Tibial nerve (tissue), 4 donors: Measurements from ENCODE around the gene MED13L. TPM values are rescaled to one million over a fixed set of nuclear protein-coding genes. Genes with fewer than 3 reads are reported as not detected.

Source experiments
- DNase-seq, 2 donors: peaks; one replicate each; pipeline ENCODE4 v3.0.0-alpha.2; 2019; ENCODE audit warnings: low spot score in 2 of 2
- H3K27ac ChIP-seq, 4 donors: fragments of 200-600 bp; sonication (generic) in 3 of 4; one replicate each; pipeline ENCODE4 v1.5.1; 2017 to 2019; ENCODE audit warnings: mild to moderate bottlenecking in 1 of 4
- H3K27me3 ChIP-seq, 2 donors: fragments of 200-600 bp; sonication (generic) in 1 of 2; one replicate each; pipeline versions ENCODE4 v1.5.1 to v1.6.0; 2017 to 2019
- H3K36me3 ChIP-seq, 3 donors: fragments of 200-600 bp; sonication (generic); one replicate each; pipeline ENCODE4 v1.5.1; 2018 to 2019
- H3K4me1 ChIP-seq, 4 donors: fragments of 200-600 bp; sonication (generic) in 3 of 4; one replicate each; pipeline ENCODE4 v1.5.1; 2017 to 2019
- H3K4me3 ChIP-seq, 4 donors: fragments of 200-600 bp; sonication (generic) in 3 of 4; one replicate each; pipeline ENCODE4 v1.5.1; 2017 to 2019; ENCODE audit warnings: mild to moderate bottlenecking in 1 of 4, moderate library complexity in 1 of 4
- H3K9me3 ChIP-seq, 4 donors: fragments of 200-600 bp; sonication (generic) in 3 of 4; one replicate each; pipeline ENCODE4 v1.5.1; 2017 to 2019
- EP300 ChIP-seq, 2 donors: sonication (generic); formaldehyde crosslinking; IDR thresholded peaks; one replicate each; pipeline ENCODE4 v1.6.1; 2017; ENCODE audit warnings: antibody characterized with exemption in 2 of 2, mild to moderate bottlenecking in 1 of 2
- POLR2A ChIP-seq, 2 donors: fragments of 450-650 bp; IDR thresholded peaks; one replicate each; pipeline ENCODE4 v1.6.1; 2017; ENCODE audit warnings: antibody characterized with exemption in 2 of 2, mild to moderate bottlenecking in 2 of 2, moderate library complexity in 2 of 2
- WGBS, 2 donors: methylation state at CpG; one replicate each; pipeline ENCODE4 v1.1.5; 2018; 5-methylcytosine and 5-hydroxymethylcytosine counted together
- total RNA-seq, 4 donors: library from RNA; depleted of rRNA; stranded (reverse); fragments of >200 nt; gene quantifications; one replicate each; pipeline ENCODE4 v1.1.0, GENCODE V29; 2016
- TF ChIP-seq, protein P1 (sequence below), 5 experiments: fragments of 200-600 bp in 3 of 5; fragments of 450-650 bp in 2 of 5; sonication (generic) in 3 of 5; IDR thresholded peaks; one replicate each; pipeline ENCODE4 v1.5.1; 2016 to 2019; ENCODE audit warnings: antibody characterized with exemption in 5 of 5, mild to moderate bottlenecking in 3 of 5, moderate library complexity in 2 of 5

MED13L gene
- total RNA-seq, 4 donors from 2014 or later = 138 to 234 (median 218) TPM

DNA sequence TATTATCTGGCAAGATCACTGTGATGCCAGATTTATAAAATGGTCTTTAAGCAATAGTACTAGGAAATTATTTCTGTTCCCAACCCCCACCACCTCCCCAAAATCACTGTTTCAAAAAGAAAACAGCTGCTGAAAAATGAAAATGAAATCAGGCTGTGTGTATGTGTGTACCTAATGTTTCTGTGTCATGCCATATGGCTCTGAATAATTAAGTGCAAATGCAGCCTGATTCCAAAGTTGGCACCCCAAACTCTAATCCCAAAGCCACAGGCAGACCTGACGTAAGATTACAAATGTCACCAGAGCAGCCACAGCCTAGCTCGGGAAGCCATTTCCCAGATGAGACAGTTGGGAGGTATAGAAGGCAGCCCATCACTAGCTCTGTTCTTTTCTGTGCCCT, 175.5 kb downstream of the MED13L start:
- H3K4me3 ChIP-seq = no peak overlapping the region
- TF ChIP-seq, protein P1, sequence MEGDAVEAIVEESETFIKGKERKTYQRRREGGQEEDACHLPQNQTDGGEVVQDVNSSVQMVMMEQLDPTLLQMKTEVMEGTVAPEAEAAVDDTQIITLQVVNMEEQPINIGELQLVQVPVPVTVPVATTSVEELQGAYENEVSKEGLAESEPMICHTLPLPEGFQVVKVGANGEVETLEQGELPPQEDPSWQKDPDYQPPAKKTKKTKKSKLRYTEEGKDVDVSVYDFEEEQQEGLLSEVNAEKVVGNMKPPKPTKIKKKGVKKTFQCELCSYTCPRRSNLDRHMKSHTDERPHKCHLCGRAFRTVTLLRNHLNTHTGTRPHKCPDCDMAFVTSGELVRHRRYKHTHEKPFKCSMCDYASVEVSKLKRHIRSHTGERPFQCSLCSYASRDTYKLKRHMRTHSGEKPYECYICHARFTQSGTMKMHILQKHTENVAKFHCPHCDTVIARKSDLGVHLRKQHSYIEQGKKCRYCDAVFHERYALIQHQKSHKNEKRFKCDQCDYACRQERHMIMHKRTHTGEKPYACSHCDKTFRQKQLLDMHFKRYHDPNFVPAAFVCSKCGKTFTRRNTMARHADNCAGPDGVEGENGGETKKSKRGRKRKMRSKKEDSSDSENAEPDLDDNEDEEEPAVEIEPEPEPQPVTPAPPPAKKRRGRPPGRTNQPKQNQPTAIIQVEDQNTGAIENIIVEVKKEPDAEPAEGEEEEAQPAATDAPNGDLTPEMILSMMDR (IDR thresholded peaks at IDR 0.05) = no peak
- H3K27ac ChIP-seq = no peak overlapping the region
- H3K4me1 ChIP-seq = peaks cover 0 to 34% (median 0%) of the 10 kb centered on the region in 4 donors
- no peak for DNase-seq
- H3K36me3 ChIP-seq = peaks cover 0 to 14% (median 0%) of the 10 kb centered on the region in 3 donors
- H3K27me3 ChIP-seq = no peaks in the 10 kb centered on the region
- no peaks in the 10 kb centered on the region for H3K9me3 ChIP-seq
- WGBS, 2 donors = 97 to 100% methylated on average over 2 of the region's 2 CpGs

DNA sequence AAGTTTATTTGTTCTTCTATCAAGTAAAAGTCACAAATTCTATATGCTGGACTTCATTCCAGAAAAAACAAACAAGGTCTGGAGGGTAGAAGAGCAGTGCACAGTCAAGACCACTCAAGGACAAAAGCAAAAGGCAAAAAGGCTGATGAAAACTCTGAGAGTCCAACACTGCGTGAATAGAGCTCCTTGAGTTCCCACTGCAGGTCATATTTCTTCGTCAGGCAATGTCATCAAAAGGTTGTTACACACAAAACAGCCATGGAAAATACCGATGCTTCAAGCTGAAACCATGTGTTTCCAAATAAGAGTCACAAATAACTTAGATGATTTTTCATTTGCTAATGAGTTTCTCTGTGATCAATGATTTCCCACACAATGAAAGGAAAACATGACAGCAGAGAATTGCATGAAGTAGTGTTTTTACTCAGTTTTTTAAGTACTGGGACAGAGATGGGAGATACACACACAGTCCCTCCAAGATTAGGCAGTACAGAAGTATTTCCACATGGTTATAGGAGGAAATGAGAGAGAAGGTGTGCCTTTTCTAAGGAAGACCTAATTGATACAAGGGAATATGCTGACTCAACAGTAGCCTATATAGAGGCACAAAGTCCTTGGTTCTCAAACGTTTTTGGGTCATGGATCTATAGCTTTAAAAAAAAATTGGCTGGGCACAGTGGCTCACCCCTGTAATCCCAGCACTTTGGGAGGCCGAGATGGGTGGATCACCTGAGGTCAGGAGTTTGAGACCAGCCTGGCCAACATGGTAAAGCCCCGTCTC, 177.7 kb downstream of the MED13L start:
- 55 to 60% methylated on average over 6 of the region's 6 CpGs for WGBS, 2 donors

DNA sequence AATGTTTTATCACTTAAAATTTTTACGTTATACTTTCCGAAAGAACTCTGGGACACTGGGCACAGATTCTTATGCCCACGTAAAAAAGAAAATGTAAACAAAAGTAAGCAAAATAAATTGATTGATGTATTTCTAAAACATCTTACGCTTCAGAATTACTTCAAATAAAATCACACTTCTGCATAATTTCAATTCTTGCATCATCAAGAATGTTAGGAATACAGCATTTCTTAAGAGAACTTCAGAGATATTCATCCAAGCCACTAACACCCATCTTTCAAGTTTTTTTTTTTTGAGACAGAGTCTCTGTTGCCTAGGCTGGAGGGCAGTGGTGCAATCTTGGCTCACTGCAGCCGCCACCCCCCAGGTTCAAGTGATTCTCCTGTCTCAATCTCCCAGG, 180.6 kb downstream of the MED13L start:
- H3K27me3 ChIP-seq = no peaks in the 10 kb centered on the region
- WGBS, 2 donors = 95 to 96% methylated on average over 5 of the region's 5 CpGs
- no peak for DNase-seq
- no peaks in the 10 kb centered on the region for H3K9me3 ChIP-seq
- peaks cover 0 to 12% (median 0%) of the 10 kb centered on the region in 3 donors for H3K36me3 ChIP-seq
- no peak for TF ChIP-seq EP300 (IDR thresholded peaks at IDR 0.05)
- TF ChIP-seq POLR2A (IDR thresholded peaks at IDR 0.05) = no peak
- TF ChIP-seq, protein P1 (IDR thresholded peaks at IDR 0.05) = no peak
- H3K27ac ChIP-seq = no peak overlapping the region
- H3K4me1 ChIP-seq = peaks cover 0 to 35% (median 0%) of the 10 kb centered on the region in 4 donors
- H3K4me3 ChIP-seq = no peak overlapping the region

More for the DNA sequence above, 177.7 kb downstream of the MED13L start:
- peaks cover 0 to 9% (median 0%) of the 10 kb centered on the region in 3 donors for H3K36me3 ChIP-seq
- no peaks in the 10 kb centered on the region for H3K9me3 ChIP-seq
- peaks cover 0 to 33% (median 0%) of the 10 kb centered on the region in 4 donors for H3K4me1 ChIP-seq
- no peak for DNase-seq
- no peak overlapping the region for H3K4me3 ChIP-seq
- TF ChIP-seq, protein P1 (IDR thresholded peaks at IDR 0.05) = no peak
- TF ChIP-seq EP300 (IDR thresholded peaks at IDR 0.05) = no peak
- no peaks in the 10 kb centered on the region for H3K27me3 ChIP-seq
- H3K27ac ChIP-seq = no peak overlapping the region

DNA sequence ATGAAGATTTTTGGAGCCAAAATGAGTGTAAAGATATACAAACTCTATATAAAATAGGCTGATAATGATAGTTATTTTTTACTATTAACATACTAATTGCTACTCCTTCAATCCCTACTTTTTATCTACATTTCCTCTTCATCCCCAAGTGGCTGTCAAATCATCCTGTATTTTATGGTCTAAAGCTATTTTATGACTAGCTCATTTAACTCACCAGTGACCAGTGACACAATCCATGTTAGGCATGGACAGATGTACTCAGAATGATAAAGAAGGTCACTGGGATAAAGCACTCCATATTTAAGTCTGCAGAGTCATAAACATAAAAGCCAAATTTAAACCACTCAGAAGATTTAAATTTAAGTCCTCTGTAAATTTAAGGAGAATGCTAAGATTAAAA, 183.0 kb downstream of the MED13L start:
- Histone ChIP-seq H3K27ac (no peak overlapping the region), H3K36me3 (peaks cover 0 to 12% (median 0%) of the 10 kb centered on the region in 3 donors), H3K27me3 (no peaks in the 10 kb centered on the region), H3K4me3 (no peak overlapping the region), H3K9me3 (no peaks in the 10 kb centered on the region), H3K4me1 (peaks cover 0 to 33% (median 0%) of the 10 kb centered on the region in 4 donors)
- DNase-seq = no peak
- TF ChIP-seq EP300 (IDR thresholded peaks at IDR 0.05) (no peak), POLR2A (IDR thresholded peaks at IDR 0.05) (no peak)
- TF ChIP-seq, protein P1 (IDR thresholded peaks at IDR 0.05) = no peak

DNA sequence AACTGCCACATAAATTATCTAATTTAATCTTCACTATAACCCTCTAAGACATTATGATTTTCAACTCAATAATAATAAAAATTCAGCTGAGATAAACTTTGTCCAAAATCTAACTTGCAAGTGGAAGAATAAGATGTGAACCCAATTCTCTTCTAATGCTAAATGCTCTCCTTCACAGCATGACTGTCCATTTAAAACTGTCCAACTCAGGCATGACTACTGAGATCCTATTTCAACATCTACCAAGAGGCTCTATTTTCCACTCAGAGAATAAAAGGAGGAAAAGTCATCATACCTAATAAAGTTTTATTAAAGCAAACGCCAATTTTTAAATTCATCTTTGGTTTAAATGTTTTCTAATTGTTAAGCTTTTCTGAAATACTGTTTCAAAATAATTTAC, 183.6 kb downstream of the MED13L start:
- Histone ChIP-seq H3K27me3 (no peaks in the 10 kb centered on the region), H3K4me1 (peaks cover 0 to 32% (median 0%) of the 10 kb centered on the region in 4 donors), H3K9me3 (no peaks in the 10 kb centered on the region), H3K4me3 (no peak overlapping the region), H3K27ac (no peak overlapping the region), H3K36me3 (peaks cover 0 to 12% (median 0%) of the 10 kb centered on the region in 3 donors)
- TF ChIP-seq POLR2A (IDR thresholded peaks at IDR 0.05) = no peak
- TF ChIP-seq EP300 (IDR thresholded peaks at IDR 0.05) = no peak
- TF ChIP-seq, protein P1 (IDR thresholded peaks at IDR 0.05) = no peak
- WGBS, 2 donors = 57 to 64% methylated on average over 1 of the region's 1 CpG
- no peak for DNase-seq
